PC-3 (cell line): ENCODE results near the gene ASIC5. TPM values are rescaled to one million over a fixed set of nuclear protein-coding genes. Genes with fewer than 3 reads are reported as not detected.

Experiments
- ATAC-seq: fragments of 200-7000 bp; cut with Tn5 transposase; 2 replicates; pipeline ENCODE4 v1.9.1; 2020; ENCODE audit warnings: mild to moderate bottlenecking, moderate library complexity
- BruUV-seq: library from RNA; stranded (reverse); fragments of 400-500 nt; replicated peaks from 2 replicates; lab custom pipeline; 2021; lab: Mats Ljungman, UMichigan
- CTCF ChIA-PET: fragments of 300-600 bp; sonication (Branson Sonifier 250); formaldehyde crosslinking; loops from one replicate; lab custom pipeline; 2022; ENCODE audit warnings: antibody characterized with exemption; lab: Charles Lee
- POLR2A ChIA-PET: fragments of 300-600 bp; sonication (Branson Sonifier 250); formaldehyde crosslinking; loops from one replicate; lab custom pipeline; 2022; ENCODE audit warnings: antibody characterized with exemption; ENCODE audit not compliant: unreplicated experiment; lab: Charles Lee
- DNase-seq: peaks from one replicate; pipeline ENCODE4 v3.0.0-alpha.2; 2015
- H2AFZ ChIP-seq: fragments of 300-600 bp; sonication (generic); 2 replicates; pipeline ENCODE4 v1.6.0; 2016; ENCODE audit warnings: antibody characterized with exemption, low read length
- H3F3A ChIP-seq: fragments of 300-600 bp; sonication (generic); one replicate; pipeline ENCODE4 v1.6.0; 2017; ENCODE audit warnings: antibody characterized with exemption, low read length, control low read depth, mild to moderate bottlenecking; ENCODE audit not compliant: unreplicated experiment
- H3K27ac ChIP-seq: fragments of 300-600 bp; sonication (generic); 2 replicates; pipeline ENCODE4 v1.5.1; 2016; ENCODE audit warnings: mild to moderate bottlenecking, low read length
- H3K27me3 ChIP-seq: fragments of 300-600 bp; sonication (generic); 2 replicates; pipeline ENCODE4 v1.6.1; 2016; ENCODE audit warnings: low read length, mixed read lengths
- H3K36me3 ChIP-seq: fragments of 300-600 bp; sonication (generic); 2 replicates; pipeline ENCODE4 v1.6.1; 2016; ENCODE audit warnings: low read depth, mixed run types, low read length, mixed read lengths
- H3K4me1 ChIP-seq: fragments of 300-600 bp; sonication (generic); 2 replicates; pipeline ENCODE4 v1.5.1; 2016; ENCODE audit warnings: low read length; ENCODE audit not compliant: insufficient read depth
- H3K4me2 ChIP-seq: fragments of 300-600 bp; sonication (generic); 2 replicates; pipeline ENCODE4 v1.6.0; 2016; ENCODE audit warnings: low read length
- H3K4me3 ChIP-seq: fragments of 300-600 bp; sonication (generic); 2 replicates; pipeline ENCODE4 v1.5.1; 2016; ENCODE audit warnings: mild to moderate bottlenecking, low read length, mixed read lengths
- H3K79me2 ChIP-seq: fragments of 300-600 bp; sonication (generic); 2 replicates; pipeline ENCODE4 v1.6.1; 2017; ENCODE audit warnings: low read length, mixed read lengths
- H3K9ac ChIP-seq: fragments of 300-600 bp; sonication (generic); 2 replicates; pipeline ENCODE4 v1.6.0; 2016; ENCODE audit warnings: mild to moderate bottlenecking, low read length
- H3K9me2 ChIP-seq: fragments of 300-600 bp; sonication (generic); replicated peaks from 2 replicates; pipeline ENCODE4 v1.6.1; 2016; ENCODE audit warnings: mixed run types, low read length, mixed read lengths
- H3K9me3 ChIP-seq: fragments of 300-600 bp; sonication (generic); 2 replicates; pipeline ENCODE4 v1.6.1; 2016; ENCODE audit warnings: low read length, mixed read lengths
- H4K20me1 ChIP-seq: fragments of 300-600 bp; sonication (generic); 2 replicates; pipeline ENCODE4 v1.6.1; 2016; ENCODE audit warnings: low read length, mixed read lengths
- EZH2 ChIP-seq: fragments of 300-600 bp; sonication (generic); IDR thresholded peaks from one replicate; pipeline ENCODE4 v1.6.1; 2017; ENCODE audit warnings: antibody characterized with exemption, mild to moderate bottlenecking, low read length; ENCODE audit not compliant: unreplicated experiment
- EZH2phosphoT487 ChIP-seq: fragments of 300-600 bp; sonication (generic); IDR thresholded peaks from 2 replicates; pipeline ENCODE4 v1.6.1; 2018; ENCODE audit warnings: mild to moderate bottlenecking, antibody characterized with exemption, low read length, borderline replicate concordance
- intact Hi-C: fragments of 100-400 bp; cut with micrococcal nuclease; formaldehyde crosslinking; loops from 2 replicates; pipeline ENCODE4 v1.9.0; 2023
- total RNA-seq: library from RNA; depleted of rRNA; stranded (reverse); fragments of >200 nt; gene quantifications from 2 replicates; pipeline ENCODE4 v1.2.3, GENCODE V29; 2014
- TF ChIP-seq, protein P1 (sequence below): fragments of 300-600 bp; sonication (generic); conservative IDR thresholded peaks from 2 replicates; pipeline ENCODE4 v1.5.1; 2017; ENCODE audit warnings: antibody characterized with exemption, low read depth, mild to moderate bottlenecking, low read length

Gene ASIC5
- total RNA-seq, 1 experiment from 2014 or later, result not detected

DNA sequence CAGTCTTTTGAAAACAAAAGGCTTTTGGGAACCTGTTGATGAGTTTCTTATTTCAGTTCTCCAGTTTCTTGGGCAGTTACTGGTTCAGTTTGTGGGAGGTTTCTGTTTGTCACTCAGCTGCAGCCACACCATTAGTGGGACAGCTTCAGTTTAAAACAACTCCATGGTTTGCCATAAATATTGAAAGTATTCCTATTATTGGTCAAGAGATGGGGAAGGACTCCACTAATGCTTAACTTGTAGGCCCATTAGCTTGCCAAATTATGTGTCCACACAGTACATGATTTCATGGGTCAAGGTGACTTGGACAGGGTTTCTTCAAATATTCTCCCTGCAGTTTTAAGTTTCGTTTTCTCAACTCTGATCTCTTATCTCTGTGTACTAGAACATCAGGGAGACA lies 15.5 kb upstream of the ASIC5 start:
- no peaks in the 10 kb centered on the region for H3K36me3 ChIP-seq
- intact Hi-C loops, result no loop called here
- TF ChIP-seq, protein P1, sequence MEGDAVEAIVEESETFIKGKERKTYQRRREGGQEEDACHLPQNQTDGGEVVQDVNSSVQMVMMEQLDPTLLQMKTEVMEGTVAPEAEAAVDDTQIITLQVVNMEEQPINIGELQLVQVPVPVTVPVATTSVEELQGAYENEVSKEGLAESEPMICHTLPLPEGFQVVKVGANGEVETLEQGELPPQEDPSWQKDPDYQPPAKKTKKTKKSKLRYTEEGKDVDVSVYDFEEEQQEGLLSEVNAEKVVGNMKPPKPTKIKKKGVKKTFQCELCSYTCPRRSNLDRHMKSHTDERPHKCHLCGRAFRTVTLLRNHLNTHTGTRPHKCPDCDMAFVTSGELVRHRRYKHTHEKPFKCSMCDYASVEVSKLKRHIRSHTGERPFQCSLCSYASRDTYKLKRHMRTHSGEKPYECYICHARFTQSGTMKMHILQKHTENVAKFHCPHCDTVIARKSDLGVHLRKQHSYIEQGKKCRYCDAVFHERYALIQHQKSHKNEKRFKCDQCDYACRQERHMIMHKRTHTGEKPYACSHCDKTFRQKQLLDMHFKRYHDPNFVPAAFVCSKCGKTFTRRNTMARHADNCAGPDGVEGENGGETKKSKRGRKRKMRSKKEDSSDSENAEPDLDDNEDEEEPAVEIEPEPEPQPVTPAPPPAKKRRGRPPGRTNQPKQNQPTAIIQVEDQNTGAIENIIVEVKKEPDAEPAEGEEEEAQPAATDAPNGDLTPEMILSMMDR, result no peak
- TF ChIP-seq EZH2 (no peak), EZH2phosphoT487 (no peak)
- no peak overlapping the region for H3K27ac ChIP-seq
- DNase-seq (no peak), ATAC-seq (no peak)
- no peaks in the 10 kb centered on the region for H3K9me3 ChIP-seq
- H3K4me1 ChIP-seq, result no peaks in the 10 kb centered on the region
- no peaks in the 10 kb centered on the region for H3K79me2 ChIP-seq
- POLR2A ChIA-PET, result interaction anchor here (0.6 kb wide), 1 partner anchor 98 kb away, joined by 4 read pairs; no protein-coding TSS in a partner anchor
- H3K4me2 ChIP-seq, result no peak overlapping the region
- H2AFZ ChIP-seq, result no peak overlapping the region
- H3K9me2 ChIP-seq, result no peaks in the 10 kb centered on the region
- H3F3A ChIP-seq, result no peaks in the 10 kb centered on the region
- no peaks in the 10 kb centered on the region for H3K27me3 ChIP-seq
- no TSS peak for BruUV-seq
- H3K9ac ChIP-seq, result no peak overlapping the region
- CTCF ChIA-PET, result no interaction called here
- H3K4me3 ChIP-seq, result no peak overlapping the region
- no peaks in the 10 kb centered on the region for H4K20me1 ChIP-seq

DNA sequence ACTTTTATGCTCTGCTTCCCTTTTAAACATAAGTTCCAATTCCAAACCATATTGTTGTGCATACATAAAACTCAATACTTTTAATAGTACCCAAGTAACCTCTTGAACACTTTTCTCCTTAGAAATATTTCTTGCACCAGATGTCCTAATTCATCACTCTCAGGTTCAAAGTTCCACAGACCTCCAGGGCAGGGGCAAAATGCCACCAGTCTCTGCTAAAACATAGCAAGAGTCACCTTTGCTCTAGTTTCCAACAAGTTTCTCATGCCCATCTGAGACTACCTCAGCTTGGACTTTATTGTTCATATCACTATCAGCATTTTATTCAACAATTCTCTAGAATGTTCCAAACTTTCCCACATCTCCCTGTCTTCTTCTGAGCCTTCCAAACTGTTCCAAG lies 13.7 kb upstream of the ASIC5 start:
- no TSS peak for BruUV-seq
- H3K4me2 ChIP-seq, result no peak overlapping the region
- H3K9me3 ChIP-seq, result 0 out of 2 replicates have a peak, but pooled peaks cover 7% of the 10 kb centered on the region
- ChIA-PET POLR2A (no interaction called here), CTCF (no interaction called here)
- no peaks in the 10 kb centered on the region for H3F3A ChIP-seq
- no peaks in the 10 kb centered on the region for H3K79me2 ChIP-seq
- H3K9ac ChIP-seq, result no peak overlapping the region
- TF ChIP-seq, protein P1, result no peak
- TF ChIP-seq EZH2phosphoT487, result no peak
- no peak for TF ChIP-seq EZH2
- H3K4me3 ChIP-seq, result no peak overlapping the region
- no peaks in the 10 kb centered on the region for H4K20me1 ChIP-seq
- no peak for DNase-seq
- ATAC-seq, result no peak
- intact Hi-C loops, result no loop called here
- H3K27me3 ChIP-seq, result no peaks in the 10 kb centered on the region
- no peaks in the 10 kb centered on the region for H3K4me1 ChIP-seq
- H3K27ac ChIP-seq, result no peak overlapping the region
- no peaks in the 10 kb centered on the region for H3K9me2 ChIP-seq
- H2AFZ ChIP-seq, result no peak overlapping the region
- H3K36me3 ChIP-seq, result no peaks in the 10 kb centered on the region; the same call in 1 of the 2 replicates

DNA sequence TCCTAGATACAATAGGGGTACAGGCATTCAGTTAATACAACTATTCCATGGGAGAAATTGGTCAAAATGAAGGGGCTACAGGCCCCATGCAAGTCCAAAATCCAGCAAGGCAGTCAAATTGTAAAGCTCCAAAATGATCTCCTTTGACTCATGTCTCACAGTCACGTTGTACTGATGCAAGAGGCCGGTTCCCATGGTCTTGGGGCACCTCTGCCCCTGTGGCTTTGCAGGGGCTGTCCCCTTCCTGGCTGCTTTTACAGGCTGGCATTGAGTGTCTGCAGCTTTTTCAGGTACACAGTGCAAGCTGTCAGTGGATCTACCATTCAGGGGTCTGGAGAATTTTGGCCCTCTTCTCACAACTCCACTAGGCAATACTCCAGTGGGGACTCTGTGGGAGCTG lies 12.5 kb upstream of the ASIC5 start:
- H2AFZ ChIP-seq, result no peak overlapping the region
- H3K27ac ChIP-seq, result no peak overlapping the region
- POLR2A ChIA-PET, result no interaction called here
- ATAC-seq (no peak), DNase-seq (no peak)
- H3K4me3 ChIP-seq, result no peak overlapping the region
- H3K4me2 ChIP-seq, result no peak overlapping the region
- H4K20me1 ChIP-seq, result no peaks in the 10 kb centered on the region
- H3K9me3 ChIP-seq, result 0 out of 2 replicates have a peak, but pooled peaks cover 7% of the 10 kb centered on the region
- H3K27me3 ChIP-seq, result no peaks in the 10 kb centered on the region
- intact Hi-C loops, result no loop called here
- no peaks in the 10 kb centered on the region for H3K79me2 ChIP-seq
- no peak overlapping the region for H3K9ac ChIP-seq
- no peaks in the 10 kb centered on the region for H3K9me2 ChIP-seq
- H3K36me3 ChIP-seq, result no peaks in the 10 kb centered on the region; the same call in 1 of the 2 replicates
- no peaks in the 10 kb centered on the region for H3K4me1 ChIP-seq
- H3F3A ChIP-seq, result no peaks in the 10 kb centered on the region
- CTCF ChIA-PET, result no interaction called here
- TF ChIP-seq, protein P1, result no peak
- no TSS peak for BruUV-seq
